ENCODE results near the gene FMO5. TPM values are rescaled to one million over a fixed set of nuclear protein-coding genes. Genes with fewer than 3 reads are reported as not detected.
"Not testable (repeated sequence)": the region's sequence is repeated elsewhere in the genome, so short reads cannot be mapped to it uniquely, and the experiment has no call there.

FMO5 gene
- total and polyA plus RNA-seq, 2 of the 13 experiments (the other 11 are each of a cell fraction or from before 2014, with no cell fraction given): 48.2 to 149 TPM

DNA sequence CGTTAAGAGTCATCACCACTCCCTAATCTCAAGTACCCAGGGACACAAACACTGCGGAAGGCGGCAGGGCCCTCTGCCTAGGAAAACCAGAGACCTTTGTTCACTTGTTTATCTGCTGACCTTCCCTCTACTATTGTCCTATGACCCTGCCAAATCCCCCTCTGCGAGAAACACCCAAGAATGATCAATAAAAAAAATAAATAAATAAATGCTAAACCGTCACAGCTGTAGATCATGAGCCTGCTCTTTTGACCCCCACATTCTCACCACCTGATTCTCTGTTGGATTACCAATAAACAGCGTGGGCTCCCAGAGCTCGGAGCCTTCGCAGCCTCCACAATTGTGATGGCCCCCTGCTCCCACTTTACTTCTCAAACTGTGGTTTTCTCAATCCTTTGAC lies 8.8 kb upstream of the FMO5 start (continued):
- TF ChIP-seq TCF12 (IDR thresholded peaks at IDR 0.05); HNF4G (IDR thresholded peaks at IDR 0.05; ENCODE audit: borderline replicate concordance, low read depth, low read length): not testable (repeated sequence)
- TF ChIP-seq TCF12 (CRISPR knock-in tag; IDR thresholded peaks at IDR 0.05) (peak; percentile 62; the same call in 1 of the 2 replicates), TCF7 (IDR thresholded peaks at IDR 0.05; ENCODE audit: low read depth) (peak; percentile 58), HDAC1 (CRISPR knock-in tag; IDR thresholded peaks at IDR 0.05) (peak; percentile 70), ZNF816 (CRISPR knock-in tag; IDR thresholded peaks at IDR 0.05; ENCODE audit: borderline replicate concordance) (peak; percentile 74; the same call in 1 of the 2 replicates), RXRA (CRISPR knock-in tag; IDR thresholded peaks at IDR 0.05) (peak; percentile 47; the same call in 1 of the 2 replicates), KAT8 (CRISPR knock-in tag; IDR thresholded peaks at IDR 0.05) (peak; percentile 38; the same call in 1 of the 2 replicates), MTA1 (CRISPR knock-in tag; IDR thresholded peaks at IDR 0.05; ENCODE audit: borderline replicate concordance) (0 out of 2 replicates have a peak, but pooled peaks have one; percentile 28), HNF4G (CRISPR knock-in tag; IDR thresholded peaks at IDR 0.05; ENCODE audit: borderline replicate concordance, low read depth) (peak; percentile 34; the same call in 1 of the 2 replicates)
- TF ChIP-seq, protein P1, sequence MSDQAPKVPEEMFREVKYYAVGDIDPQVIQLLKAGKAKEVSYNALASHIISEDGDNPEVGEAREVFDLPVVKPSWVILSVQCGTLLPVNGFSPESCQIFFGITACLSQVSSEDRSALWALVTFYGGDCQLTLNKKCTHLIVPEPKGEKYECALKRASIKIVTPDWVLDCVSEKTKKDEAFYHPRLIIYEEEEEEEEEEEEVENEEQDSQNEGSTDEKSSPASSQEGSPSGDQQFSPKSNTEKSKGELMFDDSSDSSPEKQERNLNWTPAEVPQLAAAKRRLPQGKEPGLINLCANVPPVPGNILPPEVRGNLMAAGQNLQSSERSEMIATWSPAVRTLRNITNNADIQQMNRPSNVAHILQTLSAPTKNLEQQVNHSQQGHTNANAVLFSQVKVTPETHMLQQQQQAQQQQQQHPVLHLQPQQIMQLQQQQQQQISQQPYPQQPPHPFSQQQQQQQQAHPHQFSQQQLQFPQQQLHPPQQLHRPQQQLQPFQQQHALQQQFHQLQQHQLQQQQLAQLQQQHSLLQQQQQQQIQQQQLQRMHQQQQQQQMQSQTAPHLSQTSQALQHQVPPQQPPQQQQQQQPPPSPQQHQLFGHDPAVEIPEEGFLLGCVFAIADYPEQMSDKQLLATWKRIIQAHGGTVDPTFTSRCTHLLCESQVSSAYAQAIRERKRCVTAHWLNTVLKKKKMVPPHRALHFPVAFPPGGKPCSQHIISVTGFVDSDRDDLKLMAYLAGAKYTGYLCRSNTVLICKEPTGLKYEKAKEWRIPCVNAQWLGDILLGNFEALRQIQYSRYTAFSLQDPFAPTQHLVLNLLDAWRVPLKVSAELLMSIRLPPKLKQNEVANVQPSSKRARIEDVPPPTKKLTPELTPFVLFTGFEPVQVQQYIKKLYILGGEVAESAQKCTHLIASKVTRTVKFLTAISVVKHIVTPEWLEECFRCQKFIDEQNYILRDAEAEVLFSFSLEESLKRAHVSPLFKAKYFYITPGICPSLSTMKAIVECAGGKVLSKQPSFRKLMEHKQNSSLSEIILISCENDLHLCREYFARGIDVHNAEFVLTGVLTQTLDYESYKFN (CRISPR knock-in tag; conservative IDR thresholded peaks at IDR 0.05): peak; percentile 92
- TF ChIP-seq, protein P2, sequence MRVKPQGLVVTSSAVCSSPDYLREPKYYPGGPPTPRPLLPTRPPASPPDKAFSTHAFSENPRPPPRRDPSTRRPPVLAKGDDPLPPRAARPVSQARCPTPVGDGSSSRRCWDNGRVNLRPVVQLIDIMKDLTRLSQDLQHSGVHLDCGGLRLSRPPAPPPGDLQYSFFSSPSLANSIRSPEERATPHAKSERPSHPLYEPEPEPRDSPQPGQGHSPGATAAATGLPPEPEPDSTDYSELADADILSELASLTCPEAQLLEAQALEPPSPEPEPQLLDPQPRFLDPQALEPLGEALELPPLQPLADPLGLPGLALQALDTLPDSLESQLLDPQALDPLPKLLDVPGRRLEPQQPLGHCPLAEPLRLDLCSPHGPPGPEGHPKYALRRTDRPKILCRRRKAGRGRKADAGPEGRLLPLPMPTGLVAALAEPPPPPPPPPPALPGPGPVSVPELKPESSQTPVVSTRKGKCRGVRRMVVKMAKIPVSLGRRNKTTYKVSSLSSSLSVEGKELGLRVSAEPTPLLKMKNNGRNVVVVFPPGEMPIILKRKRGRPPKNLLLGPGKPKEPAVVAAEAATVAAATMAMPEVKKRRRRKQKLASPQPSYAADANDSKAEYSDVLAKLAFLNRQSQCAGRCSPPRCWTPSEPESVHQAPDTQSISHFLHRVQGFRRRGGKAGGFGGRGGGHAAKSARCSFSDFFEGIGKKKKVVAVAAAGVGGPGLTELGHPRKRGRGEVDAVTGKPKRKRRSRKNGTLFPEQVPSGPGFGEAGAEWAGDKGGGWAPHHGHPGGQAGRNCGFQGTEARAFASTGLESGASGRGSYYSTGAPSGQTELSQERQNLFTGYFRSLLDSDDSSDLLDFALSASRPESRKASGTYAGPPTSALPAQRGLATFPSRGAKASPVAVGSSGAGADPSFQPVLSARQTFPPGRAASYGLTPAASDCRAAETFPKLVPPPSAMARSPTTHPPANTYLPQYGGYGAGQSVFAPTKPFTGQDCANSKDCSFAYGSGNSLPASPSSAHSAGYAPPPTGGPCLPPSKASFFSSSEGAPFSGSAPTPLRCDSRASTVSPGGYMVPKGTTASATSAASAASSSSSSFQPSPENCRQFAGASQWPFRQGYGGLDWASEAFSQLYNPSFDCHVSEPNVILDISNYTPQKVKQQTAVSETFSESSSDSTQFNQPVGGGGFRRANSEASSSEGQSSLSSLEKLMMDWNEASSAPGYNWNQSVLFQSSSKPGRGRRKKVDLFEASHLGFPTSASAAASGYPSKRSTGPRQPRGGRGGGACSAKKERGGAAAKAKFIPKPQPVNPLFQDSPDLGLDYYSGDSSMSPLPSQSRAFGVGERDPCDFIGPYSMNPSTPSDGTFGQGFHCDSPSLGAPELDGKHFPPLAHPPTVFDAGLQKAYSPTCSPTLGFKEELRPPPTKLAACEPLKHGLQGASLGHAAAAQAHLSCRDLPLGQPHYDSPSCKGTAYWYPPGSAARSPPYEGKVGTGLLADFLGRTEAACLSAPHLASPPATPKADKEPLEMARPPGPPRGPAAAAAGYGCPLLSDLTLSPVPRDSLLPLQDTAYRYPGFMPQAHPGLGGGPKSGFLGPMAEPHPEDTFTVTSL (CRISPR knock-in tag; IDR thresholded peaks at IDR 0.05; ENCODE audit: borderline replicate concordance): peak; percentile 77; the same call in 1 of the 2 replicates
- TF ChIP-seq, protein P3, sequence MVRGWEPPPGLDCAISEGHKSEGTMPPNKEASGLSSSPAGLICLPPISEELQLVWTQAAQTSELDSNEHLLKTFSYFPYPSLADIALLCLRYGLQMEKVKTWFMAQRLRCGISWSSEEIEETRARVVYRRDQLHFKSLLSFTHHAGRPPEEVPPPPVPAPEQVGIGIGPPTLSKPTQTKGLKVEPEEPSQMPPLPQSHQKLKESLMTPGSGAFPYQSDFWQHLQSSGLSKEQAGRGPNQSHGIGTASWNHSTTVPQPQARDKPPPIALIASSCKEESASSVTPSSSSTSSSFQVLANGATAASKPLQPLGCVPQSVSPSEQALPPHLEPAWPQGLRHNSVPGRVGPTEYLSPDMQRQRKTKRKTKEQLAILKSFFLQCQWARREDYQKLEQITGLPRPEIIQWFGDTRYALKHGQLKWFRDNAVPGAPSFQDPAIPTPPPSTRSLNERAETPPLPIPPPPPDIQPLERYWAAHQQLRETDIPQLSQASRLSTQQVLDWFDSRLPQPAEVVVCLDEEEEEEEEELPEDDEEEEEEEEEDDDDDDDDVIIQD (CRISPR knock-in tag; IDR thresholded peaks at IDR 0.05; ENCODE audit: low read depth): peak; percentile 51; the same call in 1 of the 2 replicates
- TF ChIP-seq, protein P4, sequence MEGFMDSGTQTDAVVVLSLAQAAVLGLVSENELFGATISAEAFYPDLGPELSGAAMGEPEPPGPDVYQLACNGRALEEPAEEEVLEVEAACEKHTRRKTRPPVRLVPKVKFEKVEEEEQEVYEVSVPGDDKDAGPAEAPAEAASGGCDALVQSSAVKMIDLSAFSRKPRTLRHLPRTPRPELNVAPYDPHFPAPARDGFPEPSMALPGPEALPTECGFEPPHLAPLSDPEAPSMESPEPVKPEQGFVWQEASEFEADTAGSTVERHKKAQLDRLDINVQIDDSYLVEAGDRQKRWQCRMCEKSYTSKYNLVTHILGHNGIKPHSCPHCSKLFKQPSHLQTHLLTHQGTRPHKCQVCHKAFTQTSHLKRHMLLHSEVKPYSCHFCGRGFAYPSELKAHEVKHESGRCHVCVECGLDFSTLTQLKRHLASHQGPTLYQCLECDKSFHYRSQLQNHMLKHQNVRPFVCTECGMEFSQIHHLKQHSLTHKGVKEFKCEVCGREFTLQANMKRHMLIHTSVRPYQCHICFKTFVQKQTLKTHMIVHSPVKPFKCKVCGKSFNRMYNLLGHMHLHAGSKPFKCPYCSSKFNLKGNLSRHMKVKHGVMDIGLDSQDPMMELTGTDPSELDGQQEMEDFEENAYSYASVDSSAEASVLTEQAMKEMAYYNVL (CRISPR knock-in tag; IDR thresholded peaks at IDR 0.05; ENCODE audit: borderline replicate concordance): peak; percentile 76; the same call in 1 of the 2 replicates
- TF ChIP-seq, protein P5, sequence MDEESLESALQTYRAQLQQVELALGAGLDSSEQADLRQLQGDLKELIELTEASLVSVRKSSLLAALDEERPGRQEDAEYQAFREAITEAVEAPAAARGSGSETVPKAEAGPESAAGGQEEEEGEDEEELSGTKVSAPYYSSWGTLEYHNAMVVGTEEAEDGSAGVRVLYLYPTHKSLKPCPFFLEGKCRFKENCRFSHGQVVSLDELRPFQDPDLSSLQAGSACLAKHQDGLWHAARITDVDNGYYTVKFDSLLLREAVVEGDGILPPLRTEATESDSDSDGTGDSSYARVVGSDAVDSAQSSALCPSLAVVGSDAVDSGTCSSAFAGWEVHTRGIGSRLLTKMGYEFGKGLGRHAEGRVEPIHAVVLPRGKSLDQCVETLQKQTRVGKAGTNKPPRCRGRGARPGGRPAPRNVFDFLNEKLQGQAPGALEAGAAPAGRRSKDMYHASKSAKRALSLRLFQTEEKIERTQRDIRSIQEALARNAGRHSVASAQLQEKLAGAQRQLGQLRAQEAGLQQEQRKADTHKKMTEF (CRISPR knock-in tag; IDR thresholded peaks at IDR 0.05): peak; percentile 87

All from HepG2 (cell line).